MM.1S (cell line): ENCODE data around the gene SKIC2.
"Not testable (repeated sequence)": the region's sequence is repeated elsewhere in the genome, so short reads cannot be mapped to it uniquely, and the experiment has no call there.

Source experiments
- DNase-seq: peaks from one replicate; pipeline ENCODE4 v3.0.0-alpha.2; 2015
- H2AFZ ChIP-seq: fragments of 300-600 bp; sonication (generic); 2 replicates; pipeline ENCODE4 v1.6.0; 2016; ENCODE audit warnings: antibody characterized with exemption, low read length
- H3F3A ChIP-seq: fragments of 300-600 bp; sonication (generic); 2 replicates; pipeline ENCODE4 v1.6.1; 2016; ENCODE audit warnings: mild to moderate bottlenecking, antibody characterized with exemption, low read length, moderate library complexity, mixed read lengths; ENCODE audit not compliant: insufficient read depth
- H3K27ac ChIP-seq: fragments of 300-600 bp; sonication (generic); 2 replicates; pipeline ENCODE4 v1.5.1; 2016; ENCODE audit warnings: mild to moderate bottlenecking, low read length
- H3K27me3 ChIP-seq: fragments of 300-600 bp; sonication (generic); replicated peaks from 2 replicates; pipeline ENCODE4 v1.6.0; 2016; ENCODE audit warnings: low read length; ENCODE audit not compliant: insufficient read depth
- H3K36me3 ChIP-seq: fragments of 300-600 bp; sonication (generic); replicated peaks from 2 replicates; pipeline ENCODE4 v1.6.1; 2016; ENCODE audit warnings: mild to moderate bottlenecking, low read length, mixed read lengths; ENCODE audit not compliant: insufficient read depth
- H3K4me1 ChIP-seq: fragments of 300-600 bp; sonication (generic); 2 replicates; pipeline ENCODE4 v1.6.1; 2016; ENCODE audit warnings: low read length, mixed read lengths
- H3K4me2 ChIP-seq: fragments of 300-600 bp; sonication (generic); 2 replicates; pipeline ENCODE4 v1.6.0; 2016; ENCODE audit warnings: low read depth, low read length
- H3K4me3 ChIP-seq: fragments of 300-600 bp; sonication (generic); 2 replicates; pipeline ENCODE4 v1.5.1; 2016; ENCODE audit warnings: low read length, mixed read lengths
- H3K79me2 ChIP-seq: fragments of 300-600 bp; sonication (generic); 2 replicates; pipeline ENCODE4 v1.6.1; 2016; ENCODE audit warnings: mixed run types, low read length, mixed read lengths
- H3K9ac ChIP-seq: fragments of 300-600 bp; sonication (generic); 2 replicates; pipeline ENCODE4 v1.6.1; 2016; ENCODE audit warnings: low read length, mixed read lengths
- H3K9me2 ChIP-seq: fragments of 300-600 bp; sonication (generic); replicated peaks from 2 replicates; pipeline ENCODE4 v1.6.1; 2016; ENCODE audit warnings: mild to moderate bottlenecking, low read length, mixed read lengths; ENCODE audit not compliant: insufficient read depth
- H3K9me3 ChIP-seq: fragments of 300-600 bp; sonication (generic); replicated peaks from 2 replicates; pipeline ENCODE4 v1.6.1; 2016; ENCODE audit warnings: mild to moderate bottlenecking, low read length, mixed read lengths; ENCODE audit not compliant: insufficient read depth
- H4K20me1 ChIP-seq: fragments of 300-600 bp; sonication (generic); 2 replicates; pipeline ENCODE4 v1.6.1; 2016; ENCODE audit warnings: mild to moderate bottlenecking, low read length, moderate library complexity, mixed read lengths; ENCODE audit not compliant: insufficient read depth
- CTCF ChIP-seq: fragments of 300-600 bp; sonication (generic); IDR thresholded peaks from 2 replicates; pipeline ENCODE4 v1.5.1; 2016; ENCODE audit warnings: antibody characterized with exemption, low read length, mixed read lengths
- EZH2 ChIP-seq: fragments of 300-600 bp; sonication (generic); optimal IDR thresholded peaks from 2 replicates; pipeline ENCODE3; 2017; ENCODE audit warnings: low read depth, mild to moderate bottlenecking, antibody characterized with exemption, low read length, mixed read lengths
- EZH2phosphoT487 ChIP-seq: fragments of 300-600 bp; sonication (generic); IDR thresholded peaks from 2 replicates; pipeline ENCODE4 v1.6.1; 2018; ENCODE audit warnings: antibody characterized with exemption, low read length

The SKIC2 gene

GRCh38 chr6:31971279-31971992 lies 12.5 kb downstream of the SKIC2 start:
- H3K27ac ChIP-seq = peak overlapping the region; percentile 89
- no peaks in the 10 kb centered on the region for H4K20me1 ChIP-seq
- H3K4me3 ChIP-seq = peak overlapping the region; percentile 88
- no peak for DNase-seq
- no peaks in the 10 kb centered on the region for H3K9me2 ChIP-seq
- H3K4me2 ChIP-seq = peak overlapping the region; percentile 98
- peaks cover 25% of the 10 kb centered on the region for H3K79me2 ChIP-seq
- H3K36me3 ChIP-seq = no peaks in the 10 kb centered on the region
- H3K9me3 ChIP-seq = no peaks in the 10 kb centered on the region
- H3K4me1 ChIP-seq = peaks cover 6% of the 10 kb centered on the region; the same call in 1 of the 2 replicates
- no peaks in the 10 kb centered on the region for H3K27me3 ChIP-seq
- H2AFZ ChIP-seq = peak overlapping the region; percentile 90; the same call in 1 of the 2 replicates
- H3K9ac ChIP-seq = peak overlapping the region; percentile 94
- peaks cover 11% of the 10 kb centered on the region for H3F3A ChIP-seq
- TF ChIP-seq EZH2phosphoT487 = no peak
- no peak for TF ChIP-seq CTCF
- TF ChIP-seq EZH2 = no peak

- peak; percentile 95 for DNase-seq
- peaks cover 6% of the 10 kb centered on the region; the same call in 1 of the 2 replicates for H3K4me1 ChIP-seq
- H3K36me3 ChIP-seq = no peaks in the 10 kb centered on the region
- no peaks in the 10 kb centered on the region for H4K20me1 ChIP-seq
- H3K79me2 ChIP-seq = peaks cover 25% of the 10 kb centered on the region
- peaks cover 11% of the 10 kb centered on the region for H3F3A ChIP-seq
- H3K4me2 ChIP-seq = peak within 1 kb of the TSS; percentile 98
- H3K9me2 ChIP-seq = no peaks in the 10 kb centered on the region
- H3K9me3 ChIP-seq = no peaks in the 10 kb centered on the region
- H3K27ac ChIP-seq = peak within 1 kb of the TSS; percentile 89
- no peaks in the 10 kb centered on the region for H3K27me3 ChIP-seq
- peak within 1 kb of the TSS; percentile 88 for H3K4me3 ChIP-seq
- H2AFZ ChIP-seq = peak within 1 kb of the TSS; percentile 90
- peak within 1 kb of the TSS; percentile 94 for H3K9ac ChIP-seq
- TF ChIP-seq EZH2 = no peak
- TF ChIP-seq EZH2phosphoT487 = no peak
- TF ChIP-seq CTCF = no peak
Observed at GRCh38 chr6:31971993-31972708, 13.2 kb downstream of the SKIC2 start, which contains the start of gene DXO. Gene DXO (minus strand): TSS chr6:31972138. CDS start chr6:31971675, 463 bp downstream.

GRCh38 chr6:31972709-31973350 lies 13.9 kb downstream of the SKIC2 start:
- peaks cover 25% of the 10 kb centered on the region for H3K79me2 ChIP-seq
- no peak for DNase-seq
- H3K9ac ChIP-seq = peak overlapping the region; percentile 94
- no peaks in the 10 kb centered on the region for H3K36me3 ChIP-seq
- peak overlapping the region; percentile 89 for H3K27ac ChIP-seq
- H3K27me3 ChIP-seq = no peaks in the 10 kb centered on the region
- peaks cover 11% of the 10 kb centered on the region for H3F3A ChIP-seq
- peak overlapping the region; percentile 90 for H2AFZ ChIP-seq
- H3K9me2 ChIP-seq = no peaks in the 10 kb centered on the region
- peaks cover 6% of the 10 kb centered on the region; the same call in 1 of the 2 replicates for H3K4me1 ChIP-seq
- H4K20me1 ChIP-seq = no peaks in the 10 kb centered on the region
- TF ChIP-seq EZH2 (no peak), CTCF (no peak), EZH2phosphoT487 (no peak)
- H3K4me3 ChIP-seq = peak overlapping the region; percentile 88
- H3K9me3 ChIP-seq = no peaks in the 10 kb centered on the region
- H3K4me2 ChIP-seq = peak overlapping the region; percentile 98

- H3K27ac ChIP-seq, H2AFZ ChIP-seq, H3F3A ChIP-seq: not testable (repeated sequence)
Observed at GRCh38 chr6:31976065-31976464, 17.1 kb downstream of the SKIC2 start.

More at GRCh38 chr6:31976065-31976464, 17.1 kb downstream of the SKIC2 start:
- not testable (repeated sequence) for DNase-seq, H3K27me3 ChIP-seq, H3K4me3 ChIP-seq, H3K4me2 ChIP-seq, H3K9me2 ChIP-seq, H3K9ac ChIP-seq, H3K9me3 ChIP-seq, H4K20me1 ChIP-seq, H3K36me3 ChIP-seq, H3K4me1 ChIP-seq
- peaks cover 18% of the 10 kb centered on the region for H3K79me2 ChIP-seq
